ENCODE measurements around the gene KAT8. TPM values are rescaled to one million over a fixed set of nuclear protein-coding genes. Genes with fewer than 3 reads are reported as not detected.

The KAT8 gene
- total and polyA plus RNA-seq, 2 of the 13 experiments (the other 11 are each of a cell fraction or from before 2014, with no cell fraction given) = 79.0 to 84.2 TPM

DNA sequence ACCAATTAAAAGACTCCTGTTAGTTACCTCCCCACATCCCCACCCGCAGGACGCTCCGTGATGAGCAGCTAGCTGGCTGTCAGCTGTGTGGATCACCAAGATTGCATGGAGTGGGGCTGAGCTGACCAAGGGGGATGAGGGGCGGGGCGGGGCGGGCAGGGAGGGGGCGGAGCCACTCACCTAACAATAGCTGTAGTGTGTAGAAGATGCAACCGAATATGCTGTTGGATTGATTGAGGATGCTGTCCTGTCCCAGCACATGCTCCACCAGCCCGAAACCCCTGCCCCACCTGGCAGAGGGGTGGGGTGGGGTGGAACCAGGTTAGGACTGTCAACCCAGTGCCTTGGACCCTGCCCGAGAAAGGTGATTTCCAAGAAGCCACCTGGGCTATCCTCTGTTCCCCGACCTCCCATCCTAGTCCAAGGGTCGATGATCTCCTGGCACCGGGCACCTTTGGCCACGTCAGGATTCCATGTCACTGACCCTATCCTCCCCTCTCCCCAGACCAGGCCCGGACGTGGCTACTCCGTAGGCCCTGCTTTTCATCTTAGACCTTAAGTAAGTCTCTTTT lies 24.2 kb upstream of the KAT8 start (continued):
- TF ChIP-seq, protein P1, sequence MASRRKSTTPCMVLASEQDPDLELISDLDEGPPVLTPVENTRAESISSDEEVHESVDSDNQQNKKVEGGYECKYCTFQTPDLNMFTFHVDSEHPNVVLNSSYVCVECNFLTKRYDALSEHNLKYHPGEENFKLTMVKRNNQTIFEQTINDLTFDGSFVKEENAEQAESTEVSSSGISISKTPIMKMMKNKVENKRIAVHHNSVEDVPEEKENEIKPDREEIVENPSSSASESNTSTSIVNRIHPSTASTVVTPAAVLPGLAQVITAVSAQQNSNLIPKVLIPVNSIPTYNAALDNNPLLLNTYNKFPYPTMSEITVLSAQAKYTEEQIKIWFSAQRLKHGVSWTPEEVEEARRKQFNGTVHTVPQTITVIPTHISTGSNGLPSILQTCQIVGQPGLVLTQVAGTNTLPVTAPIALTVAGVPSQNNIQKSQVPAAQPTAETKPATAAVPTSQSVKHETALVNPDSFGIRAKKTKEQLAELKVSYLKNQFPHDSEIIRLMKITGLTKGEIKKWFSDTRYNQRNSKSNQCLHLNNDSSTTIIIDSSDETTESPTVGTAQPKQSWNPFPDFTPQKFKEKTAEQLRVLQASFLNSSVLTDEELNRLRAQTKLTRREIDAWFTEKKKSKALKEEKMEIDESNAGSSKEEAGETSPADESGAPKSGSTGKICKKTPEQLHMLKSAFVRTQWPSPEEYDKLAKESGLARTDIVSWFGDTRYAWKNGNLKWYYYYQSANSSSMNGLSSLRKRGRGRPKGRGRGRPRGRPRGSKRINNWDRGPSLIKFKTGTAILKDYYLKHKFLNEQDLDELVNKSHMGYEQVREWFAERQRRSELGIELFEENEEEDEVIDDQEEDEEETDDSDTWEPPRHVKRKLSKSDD (CRISPR knock-in tag; IDR thresholded peaks at IDR 0.05; ENCODE audit: low read depth) = peak; percentile 24; the same call in 1 of the 2 replicates
- TF ChIP-seq RFX3 (CRISPR knock-in tag; IDR thresholded peaks at IDR 0.05) (no peak), ZNF589 (CRISPR knock-in tag; conservative IDR thresholded peaks at IDR 0.05) (no peak), ZNF781 (CRISPR knock-in tag; IDR thresholded peaks at IDR 0.05; ENCODE audit: borderline replicate concordance, not compliant biosample characterization) (no peak), MATR3 (CRISPR knock-in tag; IDR thresholded peaks at IDR 0.05) (no peak), NPAS2 (CRISPR knock-in tag; IDR thresholded peaks at IDR 0.05; ENCODE audit: borderline replicate concordance) (no peak), KAT7 (CRISPR knock-in tag; IDR thresholded peaks at IDR 0.05; ENCODE audit: borderline replicate concordance) (no peak; the same call in 1 of the 2 replicates), HOXA3 (CRISPR knock-in tag; IDR thresholded peaks at IDR 0.05) (peak; percentile 22; the same call in 1 of the 2 replicates), ZNF883 (CRISPR knock-in tag; IDR thresholded peaks at IDR 0.05; ENCODE audit: not compliant biosample characterization) (no peak), CBX1 (IDR thresholded peaks at IDR 0.05; ENCODE audit: low read depth) (peak; percentile 35), RCOR2 (CRISPR knock-in tag; IDR thresholded peaks at IDR 0.05) (no peak), CENPT (CRISPR knock-in tag; IDR thresholded peaks at IDR 0.05; ENCODE audit: low read depth) (no peak; the same call in 1 of the 2 replicates), ZNF766 (CRISPR knock-in tag; IDR thresholded peaks at IDR 0.05; ENCODE audit: borderline replicate concordance) (no peak), CBX5 (CRISPR knock-in tag; IDR thresholded peaks at IDR 0.05; ENCODE audit: borderline replicate concordance) (peak; percentile 28; the same call in 1 of the 2 replicates), MXI1 (IDR thresholded peaks at IDR 0.05; ENCODE audit: borderline replicate concordance, low read depth, low read length) (0 out of 3 replicates have a peak, but pooled peaks have one; percentile 16), ZNF780A (CRISPR knock-in tag; IDR thresholded peaks at IDR 0.05) (no peak), MBD4 (IDR thresholded peaks at IDR 0.05; ENCODE audit: borderline replicate concordance, low read length) (no peak), JDP2 (CRISPR knock-in tag; IDR thresholded peaks at IDR 0.05; ENCODE audit: borderline replicate concordance) (no peak), ELF3 (CRISPR knock-in tag; IDR thresholded peaks at IDR 0.05) (no peak), ZNF792 (CRISPR knock-in tag; IDR thresholded peaks at IDR 0.05) (no peak), MTF2 (CRISPR knock-in tag; IDR thresholded peaks at IDR 0.05; ENCODE audit: borderline replicate concordance) (no peak), ARHGAP35 (CRISPR knock-in tag; IDR thresholded peaks at IDR 0.05; ENCODE audit: borderline replicate concordance) (no peak), NR2F6 (IDR thresholded peaks at IDR 0.05) (no peak), NR2F6 (CRISPR knock-in tag; IDR thresholded peaks at IDR 0.05) (peak; percentile 44; the same call in 1 of the 2 replicates), ONECUT2 (CRISPR knock-in tag; IDR thresholded peaks at IDR 0.05) (no peak), ZNF256 (CRISPR knock-in tag; conservative IDR thresholded peaks at IDR 0.05) (no peak)
- TF ChIP-seq, protein P2, sequence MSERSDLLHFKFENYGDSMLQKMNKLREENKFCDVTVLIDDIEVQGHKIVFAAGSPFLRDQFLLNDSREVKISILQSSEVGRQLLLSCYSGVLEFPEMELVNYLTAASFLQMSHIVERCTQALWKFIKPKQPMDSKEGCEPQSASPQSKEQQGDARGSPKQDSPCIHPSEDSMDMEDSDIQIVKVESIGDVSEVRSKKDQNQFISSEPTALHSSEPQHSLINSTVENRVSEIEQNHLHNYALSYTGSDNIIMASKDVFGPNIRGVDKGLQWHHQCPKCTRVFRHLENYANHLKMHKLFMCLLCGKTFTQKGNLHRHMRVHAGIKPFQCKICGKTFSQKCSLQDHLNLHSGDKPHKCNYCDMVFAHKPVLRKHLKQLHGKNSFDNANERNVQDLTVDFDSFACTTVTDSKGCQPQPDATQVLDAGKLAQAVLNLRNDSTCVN (CRISPR knock-in tag; IDR thresholded peaks at IDR 0.05; ENCODE audit: borderline replicate concordance) = 0 out of 2 replicates have a peak, but pooled peaks have one; percentile 18
- TF ChIP-seq, protein P3, sequence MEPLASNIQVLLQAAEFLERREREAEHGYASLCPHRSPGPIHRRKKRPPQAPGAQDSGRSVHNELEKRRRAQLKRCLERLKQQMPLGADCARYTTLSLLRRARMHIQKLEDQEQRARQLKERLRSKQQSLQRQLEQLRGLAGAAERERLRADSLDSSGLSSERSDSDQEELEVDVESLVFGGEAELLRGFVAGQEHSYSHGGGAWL (CRISPR knock-in tag; IDR thresholded peaks at IDR 0.05) = 0 out of 2 replicates have a peak, but pooled peaks have one; percentile 35
- TF ChIP-seq, protein P4, sequence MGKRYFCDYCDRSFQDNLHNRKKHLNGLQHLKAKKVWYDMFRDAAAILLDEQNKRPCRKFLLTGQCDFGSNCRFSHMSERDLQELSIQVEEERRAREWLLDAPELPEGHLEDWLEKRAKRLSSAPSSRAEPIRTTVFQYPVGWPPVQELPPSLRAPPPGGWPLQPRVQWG (CRISPR knock-in tag; IDR thresholded peaks at IDR 0.05; ENCODE audit: borderline replicate concordance, low read depth) = no peak

Data from HepG2 (cell line).